ENCODE results near the gene PLA2R1. TPM values are rescaled to one million over a fixed set of nuclear protein-coding genes. Genes with fewer than 3 reads are reported as not detected.
"Not testable (repeated sequence)": the region's sequence is repeated elsewhere in the genome, so short reads cannot be mapped to it uniquely, and the experiment has no call there.

Gene PLA2R1
- total RNA-seq, 4 donors from 2014 or later = 24.1 to 36.2 (median 24.9) TPM

DNA sequence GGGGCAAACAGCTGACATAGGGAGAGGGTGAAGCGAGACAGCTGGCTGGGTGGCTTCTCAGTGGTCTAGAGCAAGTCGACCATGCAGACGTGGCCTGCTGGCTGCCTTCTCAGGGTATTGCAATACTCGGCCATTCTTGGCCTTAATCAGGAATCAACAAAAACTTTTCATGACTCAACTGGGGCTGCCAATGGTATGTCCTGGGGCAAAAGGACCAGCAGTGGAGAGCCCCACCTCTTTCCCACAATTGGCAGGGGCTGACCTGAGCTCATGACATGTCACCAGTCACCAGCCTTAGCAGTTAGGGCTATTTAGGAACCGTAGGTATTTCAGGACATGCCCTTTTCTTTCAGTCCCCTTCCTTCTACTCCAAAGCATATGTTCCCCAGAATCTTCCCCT lies 19.1 kb downstream of the PLA2R1 start:
- Histone ChIP-seq H3K4me3 (no peak overlapping the region), H3K36me3 (no peaks in the 10 kb centered on the region), H3K27ac (no peak overlapping the region), H3K27me3 (no peaks in the 10 kb centered on the region), H3K4me1 (peaks cover 0 to 3% of the 10 kb centered on the region in 2 donors), H3K9me3 (no peaks in the 10 kb centered on the region)
- no peak for DNase-seq
- TF ChIP-seq, protein P1, sequence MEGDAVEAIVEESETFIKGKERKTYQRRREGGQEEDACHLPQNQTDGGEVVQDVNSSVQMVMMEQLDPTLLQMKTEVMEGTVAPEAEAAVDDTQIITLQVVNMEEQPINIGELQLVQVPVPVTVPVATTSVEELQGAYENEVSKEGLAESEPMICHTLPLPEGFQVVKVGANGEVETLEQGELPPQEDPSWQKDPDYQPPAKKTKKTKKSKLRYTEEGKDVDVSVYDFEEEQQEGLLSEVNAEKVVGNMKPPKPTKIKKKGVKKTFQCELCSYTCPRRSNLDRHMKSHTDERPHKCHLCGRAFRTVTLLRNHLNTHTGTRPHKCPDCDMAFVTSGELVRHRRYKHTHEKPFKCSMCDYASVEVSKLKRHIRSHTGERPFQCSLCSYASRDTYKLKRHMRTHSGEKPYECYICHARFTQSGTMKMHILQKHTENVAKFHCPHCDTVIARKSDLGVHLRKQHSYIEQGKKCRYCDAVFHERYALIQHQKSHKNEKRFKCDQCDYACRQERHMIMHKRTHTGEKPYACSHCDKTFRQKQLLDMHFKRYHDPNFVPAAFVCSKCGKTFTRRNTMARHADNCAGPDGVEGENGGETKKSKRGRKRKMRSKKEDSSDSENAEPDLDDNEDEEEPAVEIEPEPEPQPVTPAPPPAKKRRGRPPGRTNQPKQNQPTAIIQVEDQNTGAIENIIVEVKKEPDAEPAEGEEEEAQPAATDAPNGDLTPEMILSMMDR (IDR thresholded peaks at IDR 0.05) = no peak
- no peak for TF ChIP-seq POLR2A (IDR thresholded peaks at IDR 0.05)
- intact Hi-C loops (cut with DNase I; ENCODE audit: low total_unique reads) = no loop called here

DNA sequence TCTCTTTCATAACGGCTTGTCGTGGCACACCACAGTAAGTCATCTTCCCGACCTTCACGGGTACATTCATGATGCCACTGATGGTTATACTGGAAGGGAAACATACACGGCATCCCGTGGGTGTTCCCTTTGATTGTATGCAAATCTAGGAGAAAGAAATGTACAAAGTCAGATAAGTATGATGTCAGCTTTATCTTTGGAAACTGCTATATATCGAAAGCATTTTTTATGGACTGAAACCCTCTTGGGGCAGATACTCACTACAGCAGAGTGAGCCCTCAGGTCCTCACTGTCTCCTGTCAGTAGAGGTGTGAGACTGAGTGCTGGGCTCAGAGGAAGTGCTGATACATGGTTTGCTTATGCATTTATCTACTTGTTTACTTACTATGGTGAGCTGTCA lies 20.4 kb downstream of the PLA2R1 start:
- Histone ChIP-seq H3K9me3 (no peaks in the 10 kb centered on the region), H3K27me3 (no peaks in the 10 kb centered on the region), H3K27ac (no peak overlapping the region), H3K4me3 (no peak overlapping the region), H3K36me3 (no peaks in the 10 kb centered on the region), H3K4me1 (peaks cover 0 to 3% of the 10 kb centered on the region in 2 donors)
- TF ChIP-seq, protein P1 (IDR thresholded peaks at IDR 0.05) = no peak
- DNase-seq = no peak
- intact Hi-C loops (cut with DNase I; ENCODE audit: low total_unique reads) = no loop called here

DNA sequence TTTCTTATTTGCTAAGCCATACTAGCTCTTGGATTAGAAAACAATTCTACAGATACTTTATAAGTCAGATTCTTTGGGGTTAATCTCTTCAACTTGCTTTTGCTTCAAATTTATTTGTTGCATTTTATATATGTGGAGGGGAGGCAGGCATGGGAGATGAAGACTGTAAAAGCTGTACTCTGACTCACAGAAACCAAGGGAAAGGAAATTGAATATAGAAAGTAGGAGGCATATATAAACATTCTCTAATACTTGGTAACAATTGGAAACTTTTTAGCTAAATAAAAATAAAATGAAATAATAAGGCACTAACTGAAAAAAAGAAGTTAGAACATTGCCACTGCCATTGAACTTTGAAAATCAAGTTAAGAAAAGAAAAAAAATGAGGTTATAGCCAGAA lies 21.3 kb downstream of the PLA2R1 start:
- Histone ChIP-seq H3K4me1 (peaks cover 0 to 3% of the 10 kb centered on the region in 2 donors), H3K36me3 (no peaks in the 10 kb centered on the region), H3K27me3 (no peaks in the 10 kb centered on the region), H3K9me3 (no peaks in the 10 kb centered on the region), H3K27ac (no peak overlapping the region), H3K4me3 (no peak overlapping the region)
- TF ChIP-seq POLR2A (IDR thresholded peaks at IDR 0.05) = no peak
- TF ChIP-seq, protein P1 (IDR thresholded peaks at IDR 0.05) = no peak
- DNase-seq = no peak
- intact Hi-C loops (cut with DNase I; ENCODE audit: low total_unique reads) = no loop called here

DNA sequence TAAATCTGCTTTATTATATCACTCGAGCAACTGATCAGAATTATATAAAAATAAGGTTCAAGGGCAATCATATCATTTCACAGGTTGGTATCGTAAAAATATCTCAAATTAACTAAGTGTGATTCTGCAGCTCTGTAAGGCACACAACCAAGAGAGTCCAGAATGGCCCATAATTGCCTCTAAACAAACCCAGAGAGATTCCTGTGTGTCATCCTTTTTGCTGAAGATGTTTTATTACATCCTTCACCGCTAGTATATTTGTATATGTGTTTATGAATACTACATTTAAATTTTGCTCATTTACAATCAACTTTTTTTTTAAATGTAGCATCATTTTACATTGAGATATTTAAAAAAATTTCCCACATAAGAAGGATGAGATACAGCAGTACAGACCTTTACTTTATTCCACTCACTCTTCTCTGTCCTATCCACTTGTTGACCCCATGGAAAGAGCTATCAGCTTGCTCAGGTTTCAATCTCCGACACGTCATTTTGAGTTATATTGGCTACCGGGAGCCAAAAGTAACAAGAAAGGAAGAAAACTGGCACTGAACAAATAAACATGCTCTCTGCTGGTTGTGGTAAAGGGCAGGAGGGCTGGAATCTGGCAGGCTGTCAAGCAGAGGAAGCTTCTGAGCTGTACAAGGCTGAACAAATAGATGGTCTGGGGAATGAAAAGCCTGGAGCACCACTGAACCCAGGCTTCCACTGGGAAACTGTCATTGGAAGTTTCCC lies 23.1 kb downstream of the PLA2R1 start:
- H3K4me3 ChIP-seq = no peak overlapping the region
- H3K9me3 ChIP-seq = no peaks in the 10 kb centered on the region
- H3K27me3 ChIP-seq = no peaks in the 10 kb centered on the region
- intact Hi-C loops (cut with DNase I; ENCODE audit: low total_unique reads) = no loop called here
- no peak overlapping the region for H3K27ac ChIP-seq
- H3K4me1 ChIP-seq = peaks cover 0 to 3% of the 10 kb centered on the region in 2 donors
- H3K36me3 ChIP-seq = no peaks in the 10 kb centered on the region
- TF ChIP-seq POLR2A (IDR thresholded peaks at IDR 0.05) = no peak
- TF ChIP-seq, protein P1 (IDR thresholded peaks at IDR 0.05) = no peak
- DNase-seq = peak; percentile 44 to 57

DNA sequence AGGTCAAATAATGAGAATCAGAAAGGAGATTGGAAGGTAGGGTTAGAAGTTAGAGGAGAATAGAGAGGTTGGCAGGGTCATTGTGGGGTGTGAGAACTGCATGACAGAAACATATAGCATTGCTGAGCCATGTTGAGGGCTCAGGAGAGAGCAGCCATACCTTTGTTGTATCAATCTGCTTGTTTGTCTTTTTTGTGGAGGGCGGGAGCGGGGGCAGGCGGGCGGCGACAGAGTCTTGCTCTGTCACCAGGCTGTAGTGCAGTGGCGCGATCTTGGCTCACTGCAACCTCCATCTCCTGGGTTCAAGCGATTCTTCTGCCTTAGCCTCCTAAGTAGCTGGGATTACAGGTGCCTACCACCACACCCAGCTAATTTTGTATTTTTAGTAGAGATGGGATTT lies 23.8 kb downstream of the PLA2R1 start:
- H3K4me1 ChIP-seq; DNase-seq; H3K4me3 ChIP-seq; H3K9me3 ChIP-seq; intact Hi-C loops (cut with DNase I; ENCODE audit: low total_unique reads); H3K27ac ChIP-seq; H3K27me3 ChIP-seq; H3K36me3 ChIP-seq: not testable (repeated sequence)
